T-cell (primary cell): ENCODE data around the gene KLHDC3. TPM values are rescaled to one million over a fixed set of nuclear protein-coding genes. Genes with fewer than 3 reads are reported as not detected.

ENCODE experiments used
- ATAC-seq, 4 experiments: fragments of 200-7000 bp in 3 of 4; fragments of 150-1000 bp in 1 of 4; cut with Tn5 transposase; replicated peaks in 1 of 4; 1 replicate in 3 of 4; 2 replicates in 1 of 4; pipeline ENCODE4 v1.10.0; 2021; ENCODE audit warnings: moderate library complexity in 3 of 4, mild to moderate bottlenecking in 2 of 4, moderate number of reproducible peaks in 1 of 4
- CTCF ChIA-PET, 2 donors: fragments of 300-600 bp; sonication (Branson Sonifier 250); formaldehyde crosslinking; loops; one replicate each; lab custom pipeline; 2022; ENCODE audit warnings: antibody characterized with exemption in 2 of 2; lab: Charles Lee
- POLR2A ChIA-PET, 2 donors: fragments of 300-600 bp; sonication (Branson Sonifier 250); formaldehyde crosslinking; loops; one replicate each; lab custom pipeline; 2022; ENCODE audit warnings: antibody characterized with exemption in 2 of 2; lab: Charles Lee
- DNase-seq, 35 experiments: peaks; one replicate each; pipeline versions ENCODE4 v3.0.0 to v3.0.0-alpha.2; 2013 to 2023
- H3K27ac ChIP-seq: one replicate; pipeline ENCODE4 v1.5.1; 2013; ENCODE audit warnings: low read length
- H3K27me3 ChIP-seq, 2 experiments: replicated peaks in 1 of 2; 1 replicate in 1 of 2; 2 replicates in 1 of 2; pipeline versions ENCODE4 v1.6.1 to v1.7.0; 2013; ENCODE audit warnings: low read length in 1 of 2, mixed read lengths in 1 of 2; ENCODE audit not compliant: control insufficient read depth in 2 of 2, insufficient read depth in 2 of 2; ENCODE audit errors: extremely low read depth in 1 of 2
- H3K36me3 ChIP-seq, 2 donors: 1 replicate in 1 of 2; 2 replicates in 1 of 2; pipeline versions ENCODE4 v1.6.1 to v1.7.0; 2013; ENCODE audit warnings: low read length in 1 of 2; ENCODE audit not compliant: control insufficient read depth in 2 of 2, insufficient read depth in 1 of 2; ENCODE audit errors: extremely low read depth in 1 of 2
- H3K4me1 ChIP-seq, 2 experiments: 1 replicate in 1 of 2; 2 replicates in 1 of 2; pipeline versions ENCODE4 v1.6.1 to v1.7.0; 2013; ENCODE audit warnings: low read length in 2 of 2, mixed read lengths in 1 of 2; ENCODE audit not compliant: insufficient read depth in 2 of 2, control insufficient read depth in 1 of 2; ENCODE audit errors: extremely low read depth in 1 of 2
- H3K4me3 ChIP-seq, 2 donors: 1 replicate in 1 of 2; 2 replicates in 1 of 2; pipeline versions ENCODE4 v1.5.1 to v1.7.0; 2013; ENCODE audit warnings: mild to moderate bottlenecking in 2 of 2, low read length in 1 of 2, moderate library complexity in 1 of 2; ENCODE audit not compliant: control insufficient read depth in 1 of 2; ENCODE audit errors: extremely low read depth in 1 of 2
- H3K9me3 ChIP-seq: 2 replicates; pipeline ENCODE4 v1.7.0; 2013
- H3K27ac Mint-ChIP-seq, 2 donors: one replicate each; pipeline ENCODE4 v1.8.0; 2020 to 2021; ENCODE audit warnings: mild to moderate bottlenecking in 2 of 2, mixed read lengths in 2 of 2
- H3K27me3 Mint-ChIP-seq, 2 donors: one replicate each; pipeline ENCODE4 v1.8.0; 2021 to 2022; ENCODE audit warnings: mixed read lengths in 2 of 2
- H3K36me3 Mint-ChIP-seq: one replicate; pipeline ENCODE4 v1.8.0; 2021; ENCODE audit warnings: mixed read lengths
- H3K4me1 Mint-ChIP-seq, 3 donors: one replicate each; pipeline ENCODE4 v1.8.0; 2020 to 2022; ENCODE audit warnings: mixed read lengths in 3 of 3, mild to moderate bottlenecking in 1 of 3
- H3K4me3 Mint-ChIP-seq, 3 donors: one replicate each; pipeline ENCODE4 v1.8.0; 2020 to 2022; ENCODE audit warnings: mild to moderate bottlenecking in 3 of 3, mixed read lengths in 3 of 3, moderate library complexity in 3 of 3
- H3K9me3 Mint-ChIP-seq, 3 donors: one replicate each; pipeline ENCODE4 v1.8.0; 2020 to 2022; ENCODE audit warnings: mixed read lengths in 3 of 3
- WGBS: methylation state at CpG from one replicate; pipeline ENCODE4 v1.1.5; 2013; ENCODE audit warnings: missing lambda C conversion rate; ENCODE audit not compliant: insufficient coverage; 5-methylcytosine and 5-hydroxymethylcytosine counted together
- total RNA-seq, 35 experiments: library from RNA in 6 of 35; stranded (reverse) in 6 of 35; fragments of 120-200 nt in 1 of 35; gene quantifications; one replicate each; pipeline versions ENCODE4 v1.2.1 to v1.2.4 and lab custom pipeline; 2013 to 2026

Gene KLHDC3
- total RNA-seq, 5 donors from 2014 or later (not counting 1 experiment from before 2014, with no cell fraction given) = 40.5 to 75.3 (median 66.9) TPM

DNA sequence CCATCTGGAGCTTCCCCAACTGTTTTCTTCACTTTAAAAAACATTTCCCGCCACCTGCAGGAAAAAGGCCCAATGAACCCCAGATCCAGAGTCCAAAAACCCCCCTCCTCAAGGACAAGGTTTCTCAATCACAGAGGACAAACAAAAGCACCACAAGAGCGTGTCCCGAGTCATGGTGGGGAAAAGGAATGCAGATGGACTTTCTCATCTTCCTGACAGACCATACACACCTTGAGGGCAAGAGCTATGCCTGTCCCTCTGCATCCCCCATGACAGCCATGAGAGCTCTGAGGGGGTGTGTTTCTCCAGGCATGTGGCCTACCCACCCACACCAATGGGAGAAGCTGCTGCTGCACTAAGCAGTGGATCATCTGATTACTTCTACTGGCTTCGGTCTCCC, 44.1 kb upstream of the KLHDC3 start:
- no peak overlapping the region for H3K27ac Mint-ChIP-seq

DNA sequence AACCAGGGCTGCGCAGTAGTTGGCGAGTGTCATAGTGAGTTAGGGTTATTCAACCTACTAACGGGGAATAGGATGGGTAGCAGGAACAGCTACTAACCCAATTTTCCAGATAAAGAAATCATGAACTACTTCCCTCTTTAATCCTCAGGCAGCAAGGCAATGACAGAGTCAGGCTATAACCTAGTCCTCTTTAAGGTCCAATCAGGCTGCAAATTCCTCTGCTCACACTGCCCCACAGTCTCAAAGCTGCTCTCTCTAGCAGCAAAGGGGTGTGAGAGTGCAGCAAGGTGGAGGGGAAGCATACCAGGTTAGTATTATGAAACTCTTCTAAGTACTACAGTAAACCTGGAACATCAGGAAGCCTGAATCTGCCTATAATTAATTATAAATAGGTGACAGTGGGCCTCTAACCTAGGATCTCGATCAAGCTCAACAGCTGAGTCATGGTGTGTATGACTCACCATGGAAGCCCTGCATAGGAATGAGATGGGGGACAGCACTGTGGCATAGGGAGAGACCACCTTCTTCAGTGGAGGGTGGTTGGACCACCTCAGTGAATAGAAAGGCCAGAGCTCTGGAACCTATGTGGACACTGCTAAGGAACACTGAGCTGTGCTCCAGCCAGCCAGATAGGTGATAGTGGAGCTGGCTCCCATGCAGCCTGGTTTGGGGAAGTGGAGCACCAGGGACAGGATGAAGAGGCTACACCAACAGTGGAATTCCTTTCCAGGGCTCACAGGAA, 43.0 kb upstream of the KLHDC3 start:
- ChIA-PET POLR2A (interaction anchor here in 1 of 2 donors (1.0 kb wide), 1 partner anchor 13 kb away, joined by 3 read pairs; the partner anchor contains the start of gene PPP2R5D), CTCF (no interaction called here)
- Mint-ChIP-seq H3K9me3 (no peaks in the 10 kb centered on the region), H3K27ac (no peak overlapping the region), H3K27me3 (no peaks in the 10 kb centered on the region), H3K36me3 (peaks cover 14% of the 10 kb centered on the region), H3K4me1 (peaks cover 8 to 12% (median 11%) of the 10 kb centered on the region in 3 donors), H3K4me3 (no peak overlapping the region)
- H3K4me1 ChIP-seq = peaks cover 2 to 9% of the 10 kb centered on the region in 2 experiments
- WGBS = no CpG with 5 or more reads among the region's 4 CpGs
- no peaks in the 10 kb centered on the region for H3K9me3 ChIP-seq
- DNase-seq = no peak
- no peaks in the 10 kb centered on the region for H3K27me3 ChIP-seq
- no peak for ATAC-seq
- H3K36me3 ChIP-seq = peaks cover 2 to 57% of the 10 kb centered on the region in 2 donors
- no peak overlapping the region for H3K27ac ChIP-seq
- H3K4me3 ChIP-seq = no peak overlapping the region

More for the DNA sequence above, 44.1 kb upstream of the KLHDC3 start:
- H3K9me3 Mint-ChIP-seq = no peaks in the 10 kb centered on the region
- H3K4me3 ChIP-seq = no peak overlapping the region
- DNase-seq (no peak), ATAC-seq (no peak)
- peaks cover 19% of the 10 kb centered on the region for H3K36me3 Mint-ChIP-seq
- no peak overlapping the region for H3K27ac ChIP-seq
- peaks cover 3 to 63% of the 10 kb centered on the region in 2 donors for H3K36me3 ChIP-seq
- POLR2A ChIA-PET = no interaction called here
- H3K27me3 ChIP-seq = no peaks in the 10 kb centered on the region
- CTCF ChIA-PET = no interaction called here
- H3K4me1 Mint-ChIP-seq = peaks cover 0 to 7% (median 5%) of the 10 kb centered on the region in 3 donors
- no CpG with 5 or more reads among the region's 4 CpGs for WGBS
- H3K4me3 Mint-ChIP-seq = no peak overlapping the region
- H3K9me3 ChIP-seq = no peaks in the 10 kb centered on the region
- H3K27me3 Mint-ChIP-seq = no peaks in the 10 kb centered on the region
- peaks cover 0 to 2% of the 10 kb centered on the region in 2 experiments for H3K4me1 ChIP-seq

DNA sequence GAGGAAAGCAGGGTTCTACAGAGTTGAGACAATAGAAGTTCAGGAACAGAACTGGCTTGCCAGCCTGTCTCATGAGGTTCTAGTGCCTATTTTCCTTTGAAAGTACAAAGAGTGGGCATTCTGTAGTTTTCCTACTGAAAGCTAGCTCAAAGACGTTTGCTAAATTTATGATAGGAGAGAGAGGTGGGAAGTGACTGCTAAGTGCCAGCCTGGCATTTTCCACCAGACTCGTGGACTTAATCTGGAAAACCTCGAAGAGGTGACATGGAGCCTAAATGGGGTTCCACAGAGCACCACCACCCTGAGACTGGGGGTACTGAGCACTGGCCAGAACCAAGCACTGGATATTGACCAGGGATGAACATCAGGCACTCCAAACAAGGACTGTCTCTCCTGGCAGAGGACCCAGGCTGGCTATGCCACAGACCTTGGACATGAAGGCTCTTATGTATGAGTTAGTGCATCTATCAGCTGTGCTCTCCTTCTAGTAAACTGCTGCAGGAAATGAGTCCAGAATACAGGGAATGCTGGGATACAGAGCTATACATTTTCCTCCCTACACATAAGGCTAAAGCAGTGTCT, 42.2 kb upstream of the KLHDC3 start:
- ChIA-PET POLR2A (interaction anchor here in 1 of 2 donors (0.6 kb wide), 1 partner anchor 398 kb away, joined by 9 read pairs; the partner anchor contains the start of gene ZNF318), CTCF (no interaction called here)
- Histone ChIP-seq H3K9me3 (no peaks in the 10 kb centered on the region), H3K36me3 (peaks cover 2 to 49% of the 10 kb centered on the region in 2 donors), H3K27me3 (no peaks in the 10 kb centered on the region), H3K4me1 (peaks cover 4 to 12% of the 10 kb centered on the region in 2 experiments), H3K27ac (no peak overlapping the region), H3K4me3 (no peak overlapping the region)
- Mint-ChIP-seq H3K9me3 (no peaks in the 10 kb centered on the region), H3K27me3 (no peaks in the 10 kb centered on the region), H3K36me3 (peaks cover 11% of the 10 kb centered on the region), H3K27ac (no peak overlapping the region), H3K4me1 (peaks cover 15 to 19% (median 17%) of the 10 kb centered on the region in 3 donors), H3K4me3 (no peak overlapping the region)
- 87% methylated on average over 3 of the region's 3 CpGs for WGBS
- no peak for DNase-seq
- no peak for ATAC-seq

DNA sequence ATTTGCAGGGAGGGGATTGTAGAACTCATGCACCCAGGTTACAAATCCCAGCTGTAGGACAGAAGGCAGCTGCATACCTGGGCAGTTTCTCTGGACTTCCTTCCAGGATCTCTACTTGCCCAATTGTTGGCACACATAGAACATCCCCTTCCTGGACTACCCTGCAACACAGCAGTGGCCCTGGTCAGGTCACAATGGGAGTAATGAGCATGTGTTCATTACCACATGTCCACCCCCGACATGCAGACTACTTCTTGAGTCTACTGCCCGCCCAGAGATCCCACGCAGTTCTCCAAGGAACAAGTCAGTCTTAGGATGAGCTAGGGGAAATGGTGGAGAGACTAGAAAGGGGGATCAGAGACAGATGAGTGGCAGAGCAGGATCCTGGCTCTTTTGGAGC, 40.1 kb upstream of the KLHDC3 start:
- H3K27ac ChIP-seq = no peak overlapping the region
- CTCF ChIA-PET = interaction anchor here in 1 of 2 donors (0.6 to 1.3 kb wide), 2 partner anchors 40 to 822 kb away, joined by 3 to 5 read pairs; partner anchors contain the start of genes KLHDC3 and MEA1
- no peak overlapping the region for H3K4me3 Mint-ChIP-seq

DNA sequence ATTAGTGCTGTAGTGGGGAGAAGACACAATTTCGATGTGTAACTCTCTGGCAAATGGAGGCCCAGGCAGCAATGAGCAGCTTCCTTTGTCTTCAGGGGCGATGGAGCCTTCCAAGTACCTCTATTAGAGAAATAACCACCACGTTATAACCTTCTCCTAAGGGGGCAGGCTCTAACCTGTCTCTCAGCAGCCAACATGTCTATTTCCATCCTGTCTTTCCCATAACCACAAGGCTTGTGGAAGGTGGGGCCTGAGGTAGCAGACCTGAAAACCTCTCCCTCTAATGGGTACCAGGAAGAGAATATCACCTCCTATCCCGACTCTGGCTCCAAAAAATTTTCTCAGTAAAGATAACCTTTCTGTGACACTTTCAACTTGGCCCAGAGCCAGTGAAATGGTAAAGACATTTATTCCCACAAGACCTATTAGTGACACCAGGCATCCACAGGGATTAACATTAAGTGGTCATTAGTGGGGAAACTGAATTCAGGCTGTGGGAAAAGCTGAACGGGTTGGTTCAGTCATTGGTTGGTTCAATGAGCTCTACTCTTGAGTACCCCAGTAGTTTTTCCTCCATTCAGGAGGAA, 39.0 kb upstream of the KLHDC3 start:
- no peak for DNase-seq
- peak overlapping the region in 1 of 2 donors; percentile 72 for H3K27ac Mint-ChIP-seq
- no peak overlapping the region for H3K4me3 Mint-ChIP-seq
- H3K36me3 Mint-ChIP-seq = peaks cover 7% of the 10 kb centered on the region
- no CpG with 5 or more reads among the region's 5 CpGs for WGBS
- ChIA-PET POLR2A (interaction anchor here in 1 of 2 donors (0.8 to 1.3 kb wide), 2 partner anchors 10 to 14 kb away, joined by 3 read pairs; no protein-coding TSS in a partner anchor), CTCF (interaction anchor here (0.6 to 0.7 kb wide), 2 partner anchors 54 to 342 kb away, joined by 4 to 6 read pairs; no protein-coding TSS in a partner anchor)
- H3K4me1 Mint-ChIP-seq = peaks cover 30 to 43% (median 40%) of the 10 kb centered on the region in 3 donors
- Histone ChIP-seq H3K27me3 (no peaks in the 10 kb centered on the region), H3K4me3 (no peak overlapping the region), H3K27ac (no peak overlapping the region), H3K36me3 (peaks cover 0 to 25% of the 10 kb centered on the region in 2 donors), H3K4me1 (peaks cover 17 to 36% of the 10 kb centered on the region in 2 experiments), H3K9me3 (no peaks in the 10 kb centered on the region)
- H3K27me3 Mint-ChIP-seq = no peaks in the 10 kb centered on the region
- no peak for ATAC-seq
- H3K9me3 Mint-ChIP-seq = no peaks in the 10 kb centered on the region

More for the DNA sequence above, 40.1 kb upstream of the KLHDC3 start:
- H3K4me3 ChIP-seq = no peak overlapping the region
- WGBS = 95% methylated on average over 3 of the region's 3 CpGs
- peak overlapping the region in 1 of 2 donors; percentile 24 for H3K27ac Mint-ChIP-seq
- H3K9me3 Mint-ChIP-seq = no peaks in the 10 kb centered on the region
- peaks cover 2 to 33% of the 10 kb centered on the region in 2 donors for H3K36me3 ChIP-seq
- no peak for ATAC-seq
- no peaks in the 10 kb centered on the region for H3K27me3 Mint-ChIP-seq
- no peaks in the 10 kb centered on the region for H3K9me3 ChIP-seq
- no peak for DNase-seq
- H3K36me3 Mint-ChIP-seq = peaks cover 10% of the 10 kb centered on the region
- H3K4me1 Mint-ChIP-seq = peaks cover 21 to 32% (median 29%) of the 10 kb centered on the region in 3 donors
- H3K4me1 ChIP-seq = peaks cover 12 to 29% of the 10 kb centered on the region in 2 experiments
- POLR2A ChIA-PET = interaction anchor here in 1 of 2 donors (1.3 kb wide), 1 partner anchor 9 kb away, joined by 3 read pairs; no protein-coding TSS in a partner anchor
- H3K27me3 ChIP-seq = no peaks in the 10 kb centered on the region

DNA sequence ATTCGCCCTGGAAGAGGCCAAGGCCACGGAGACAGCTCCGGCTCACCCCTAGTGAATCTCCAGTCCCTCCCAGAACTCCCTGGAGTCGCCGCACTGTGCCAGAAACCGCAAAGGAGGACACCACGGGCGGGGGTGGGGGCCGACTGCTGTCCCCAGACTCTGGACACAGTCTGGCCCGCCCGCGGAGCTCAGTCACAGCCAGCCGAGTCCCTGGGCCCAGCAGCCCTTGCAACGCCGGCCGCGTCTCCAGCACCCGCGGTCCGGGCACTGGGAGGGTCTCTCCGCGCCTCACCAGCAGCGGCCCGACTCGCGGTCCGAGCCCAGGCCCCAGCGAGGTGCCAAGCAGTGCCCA, 35.6 kb upstream of the KLHDC3 start:
- H3K27me3 ChIP-seq = no peaks in the 10 kb centered on the region
- H3K9me3 Mint-ChIP-seq = no peaks in the 10 kb centered on the region
- peaks cover 3% of the 10 kb centered on the region for H3K36me3 Mint-ChIP-seq
- peaks cover 0 to 11% of the 10 kb centered on the region in 2 donors for H3K36me3 ChIP-seq
- no peaks in the 10 kb centered on the region for H3K9me3 ChIP-seq
- H3K27me3 Mint-ChIP-seq = no peaks in the 10 kb centered on the region
- peak overlapping the region; percentile 75 to 81 for H3K27ac Mint-ChIP-seq
- ATAC-seq (no peak), DNase-seq (peak in 4 of 35 experiments; percentile 4 to 16 (median 11))
- H3K4me1 ChIP-seq = peaks cover 20 to 42% of the 10 kb centered on the region in 2 experiments
- peaks cover 42 to 52% (median 48%) of the 10 kb centered on the region in 3 donors for H3K4me1 Mint-ChIP-seq
- CTCF ChIA-PET = interaction anchor here in 1 of 2 donors (0.5 to 1.1 kb wide), 5 partner anchors 10 to 42 kb away, joined by 3 to 5 read pairs (median 3); no protein-coding TSS in a partner anchor
- under 1% methylated on average over 28 of the region's 28 CpGs for WGBS
- POLR2A ChIA-PET = interaction anchor here (0.5 to 1.6 kb wide), 8 partner anchors 12 to 859 kb away, joined by 3 to 15 read pairs (median 10); partner anchors contain the start of genes BICRAL (in 1 of the 2), CNPY3 (in 1 of the 2), KLHDC3 (in 1 of the 2) and MEA1 (in 1 of the 2)
- H3K4me3 Mint-ChIP-seq = peak overlapping the region; percentile 77 to 93 (median 85)
- H3K4me3 ChIP-seq = peak overlapping the region; percentile 72 to 85
- peak overlapping the region; percentile 67 for H3K27ac ChIP-seq
